Measurements from ENCODE around the gene CFAP57. TPM values are rescaled to one million over a fixed set of nuclear protein-coding genes. Genes with fewer than 3 reads are reported as not detected.

CFAP57 gene
- total and polyA plus RNA-seq, 2 of the 4 experiments (the other 2 are of a cell fraction), result 0.29 to 0.36 TPM

DNA sequence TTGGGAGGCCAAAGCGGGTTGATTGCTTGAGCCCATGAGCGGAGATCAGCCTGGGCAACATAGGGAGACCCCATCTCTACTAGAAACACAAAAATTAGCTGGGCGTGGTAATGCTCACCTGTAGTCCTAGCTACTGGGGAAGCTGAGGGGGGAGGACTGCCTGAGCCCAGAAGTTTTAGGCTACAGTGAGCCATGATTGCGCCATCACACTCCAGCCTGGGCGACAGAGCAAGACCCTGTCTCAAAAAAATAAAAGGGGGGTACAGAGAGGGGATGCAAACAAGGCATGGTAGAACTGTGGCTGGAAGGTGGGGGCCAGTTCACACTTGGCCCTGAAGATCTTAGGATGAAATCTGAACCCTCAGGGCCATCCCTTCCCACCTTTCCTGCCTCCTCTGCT lies 114.4 kb downstream of the CFAP57 start:
- H3K18ac ChIP-seq (ENCODE audit: low read depth, low read length), result no peak overlapping the region
- no peaks in the 10 kb centered on the region for H3K4me1 ChIP-seq (ENCODE audit: control insufficient read depth, insufficient read depth, low read length)
- no peak overlapping the region for H3K14ac ChIP-seq (replicated peaks; ENCODE audit: low read depth, low read length)
- H4K5ac ChIP-seq (ENCODE audit: low read depth, low read length), result no peak overlapping the region
- peaks cover 29% of the 10 kb centered on the region for H3K27me3 ChIP-seq (ENCODE audit: control insufficient read depth, insufficient read depth, low read length)
- H3K4me2 ChIP-seq (ENCODE audit: low read depth, low read length), result no peak overlapping the region
- no peak for TF ChIP-seq RFX5 (IDR thresholded peaks at IDR 0.05; ENCODE audit: low read depth, low read length)
- TF ChIP-seq CEBPB (IDR thresholded peaks at IDR 0.05; ENCODE audit: low read depth, low read length), result peak; percentile 56
- no peak overlapping the region for H2BK120ac ChIP-seq (ENCODE audit: low read depth, low read length)
- H3K56ac ChIP-seq (ENCODE audit: extremely low read depth, insufficient read depth, low read length), result no peak overlapping the region
- no TSS peak for BruUV-seq (replicated peaks)
- CTCF ChIA-PET, result interaction anchor here (0.7 kb wide), 1 partner anchor 11 kb away, joined by 4 read pairs; no protein-coding TSS in a partner anchor
- no peaks in the 10 kb centered on the region for H3K79me1 ChIP-seq (ENCODE audit: low read depth in 1 of 2, low read length in 2 of 2)
- no peak overlapping the region for H2AK5ac ChIP-seq (ENCODE audit: low read depth, low read length)
- in situ Hi-C loops (cut with MboI; ENCODE audit: low sequenced_read_pairs), result no loop called here
- no peak overlapping the region for H4K91ac ChIP-seq (ENCODE audit: insufficient read depth, low read depth, low read length)
- dilution Hi-C loops (cut with HindIII; ENCODE audit: low sequenced_read_pairs, unreplicated experiment), result no loop called here
- no peaks in the 10 kb centered on the region for H3K36me3 ChIP-seq (ENCODE audit: control insufficient read depth, insufficient read depth, low read length)
- no peak for ATAC-seq (ENCODE audit: low read depth)
- H2BK20ac ChIP-seq (ENCODE audit: low read depth, low read length), result no peak overlapping the region
- H3K4ac ChIP-seq (ENCODE audit: low read depth, low read length), result no peak overlapping the region
- H3K4me3 ChIP-seq (ENCODE audit: insufficient read depth, low read depth, low read length), result no peak overlapping the region
- H4K20me1 ChIP-seq (ENCODE audit: insufficient read depth, low read length), result no peaks in the 10 kb centered on the region
- no peak for DNase-seq
- no peak overlapping the region for H2BK15ac ChIP-seq (ENCODE audit: low read depth, low read length)
- 100% methylated on average over 2 of the region's 5 CpGs; no CpG with 5 or more reads in 1 of the 2 experiments for WGBS, 2 experiments (ENCODE audit: extremely low coverage in 2 of 2, insufficient read length in 1 of 2)
- intact Hi-C loops (cut with micrococcal nuclease), result no loop called here
- H4K8ac ChIP-seq (ENCODE audit: low read depth in 2 of 2, low read length in 2 of 2), result no peak overlapping the region
- POLR2A ChIA-PET (ENCODE audit: unreplicated experiment), result no interaction called here
- H3K9me1 ChIP-seq (ENCODE audit: insufficient read depth, low read length), result no peaks in the 10 kb centered on the region
- H2BK5ac ChIP-seq (ENCODE audit: low read depth, low read length, poor library complexity, severe bottlenecking), result no peak overlapping the region
- H3K23ac ChIP-seq (ENCODE audit: low read depth, low read length), result no peak overlapping the region
- no peak overlapping the region for H3K27ac ChIP-seq (ENCODE audit: insufficient read depth, low read length)
- H2AK9ac ChIP-seq (replicated peaks; ENCODE audit: low read depth, low read length, poor library complexity), result no peak overlapping the region
- H2AFZ ChIP-seq (replicated peaks; ENCODE audit: low read length, poor library complexity), result no peak overlapping the region
- H3K9me3 ChIP-seq (ENCODE audit: control insufficient read depth, insufficient read depth, low read length), result no peaks in the 10 kb centered on the region
- H3K9ac ChIP-seq (ENCODE audit: low read depth, low read length), result no peak overlapping the region

Measured in IMR-90 (cell line).